ENCODE measurements around the gene PTPRQ. TPM values are rescaled to one million over a fixed set of nuclear protein-coding genes. Genes with fewer than 3 reads are reported as not detected.
A peak's percentile ranks its signal among the peaks of the same experiment; 100 is the strongest.
"Not testable (repeated sequence)": the region's sequence is repeated elsewhere in the genome, so short reads cannot be mapped to it uniquely, and the experiment has no call there.

PTPRQ gene
- total RNA-seq, 1 donor from 2014 or later = 0.77 TPM

- ATAC-seq (no peak), DNase-seq (no peak)
- intact Hi-C loops (cut with micrococcal nuclease) = no loop called here
Observed at GRCh38 chr12:80622271-80622670, 178.2 kb downstream of the PTPRQ start.

DNA sequence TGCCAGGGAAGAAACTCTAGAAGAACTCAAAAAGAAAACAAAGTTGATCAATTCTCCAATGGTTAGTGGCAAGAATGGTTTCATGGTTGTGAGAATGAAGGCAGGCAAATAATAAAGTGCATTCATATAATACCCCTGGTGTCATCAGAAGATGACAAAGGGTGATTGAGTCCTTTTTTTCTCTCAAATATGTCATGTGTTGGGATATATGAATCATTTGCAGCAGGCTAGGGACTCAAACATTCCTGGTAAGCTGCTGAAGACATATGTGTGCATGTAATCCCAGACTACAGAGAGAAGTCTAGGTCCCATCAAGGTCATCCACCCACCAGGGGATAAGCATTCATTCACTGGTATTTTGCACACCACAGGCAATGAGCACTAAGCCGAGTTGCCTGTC, 181.0 kb downstream of the PTPRQ start:
- ATAC-seq (no peak), DNase-seq (no peak)
- intact Hi-C loops (cut with micrococcal nuclease) = no loop called here

- intact Hi-C loops (cut with micrococcal nuclease) = no loop called here
- ATAC-seq (no peak), DNase-seq (no peak)
Observed at GRCh38 chr12:80625901-80626300, 181.9 kb downstream of the PTPRQ start.

DNA sequence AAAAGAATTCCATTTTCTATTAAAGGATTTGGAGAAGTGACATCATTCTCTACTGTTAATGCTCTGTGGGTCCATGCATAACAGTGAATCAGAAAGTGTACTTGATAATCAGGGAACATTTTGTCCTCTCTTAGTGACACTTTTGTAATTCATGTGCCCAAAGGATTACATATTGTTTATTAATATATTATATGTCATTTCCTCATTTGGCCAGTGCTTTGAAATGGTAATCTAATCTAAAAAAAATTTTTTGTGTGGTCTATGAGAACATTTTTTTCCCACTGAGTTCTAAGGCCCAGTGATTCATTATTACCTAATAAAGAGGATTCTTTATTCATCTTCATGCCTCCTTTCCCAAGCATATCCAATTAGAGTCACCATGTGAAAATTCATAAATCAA, 183.7 kb downstream of the PTPRQ start:
- intact Hi-C loops (cut with micrococcal nuclease) = no loop called here
- DNase-seq (no peak), ATAC-seq (peak; percentile 93)

DNA sequence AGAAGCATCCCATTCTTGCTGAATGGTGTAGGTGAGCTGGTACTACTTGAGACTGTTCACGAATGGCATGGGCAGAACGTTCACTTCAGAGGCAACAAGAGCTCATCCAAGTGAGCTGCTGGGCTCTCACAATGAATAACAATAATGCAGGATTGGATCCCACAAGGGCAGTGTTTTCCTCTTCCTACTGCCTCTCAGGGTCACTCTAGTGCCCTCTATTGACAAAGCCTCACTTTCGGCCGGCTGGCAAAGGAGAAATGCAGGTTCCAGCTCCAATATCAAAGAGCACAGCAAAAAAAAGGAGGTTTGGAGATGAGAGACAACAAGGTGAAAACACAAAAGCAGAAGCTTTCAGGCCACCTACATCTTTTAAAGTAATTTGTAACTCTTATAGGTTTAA, 188.8 kb downstream of the PTPRQ start:
- DNase-seq (no peak), ATAC-seq (no peak)
- intact Hi-C loops (cut with micrococcal nuclease) = no loop called here

DNA sequence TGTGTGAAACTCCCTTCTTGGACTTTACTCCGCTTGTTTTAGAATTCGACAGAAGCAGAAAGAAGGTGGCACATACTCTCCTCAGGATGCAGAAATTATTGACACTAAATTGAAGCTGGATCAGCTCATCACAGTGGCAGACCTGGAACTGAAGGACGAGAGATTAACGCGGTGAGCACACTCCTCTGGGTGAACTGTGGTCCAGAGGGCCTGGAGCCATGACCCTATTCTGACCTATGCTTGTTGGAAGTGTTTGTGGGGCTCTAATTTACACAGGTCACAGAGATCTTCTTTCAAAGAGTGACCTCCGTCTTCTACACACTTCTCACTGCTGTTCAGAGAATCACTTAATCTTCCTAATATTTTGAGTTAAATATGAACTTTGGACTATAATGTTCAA, 190.9 kb downstream of the PTPRQ start:
- DNase-seq (no peak), ATAC-seq (no peak)
- intact Hi-C loops (cut with micrococcal nuclease) = no loop called here

DNA sequence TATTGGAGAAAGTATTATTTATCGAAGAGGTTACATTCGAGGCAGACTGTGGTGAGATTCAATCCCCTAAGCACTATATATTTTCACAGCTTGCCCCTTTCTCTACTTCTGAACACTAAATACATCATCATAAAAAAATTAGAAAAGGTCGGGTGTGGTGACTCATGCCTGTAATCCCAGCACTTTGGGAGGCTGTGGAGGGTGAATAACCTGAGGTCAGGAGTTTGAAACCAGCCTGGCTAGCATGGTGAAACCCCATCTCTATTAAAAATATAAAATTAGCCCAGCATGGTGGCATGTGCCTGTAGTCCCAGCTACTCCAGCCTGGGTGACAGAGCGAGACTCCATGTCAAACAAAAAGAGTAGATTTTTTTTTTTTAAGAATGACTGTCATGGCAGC, 192.8 kb downstream of the PTPRQ start:
- intact Hi-C loops (cut with micrococcal nuclease) = no loop called here
- no peak for ATAC-seq
- DNase-seq = no peak

DNA sequence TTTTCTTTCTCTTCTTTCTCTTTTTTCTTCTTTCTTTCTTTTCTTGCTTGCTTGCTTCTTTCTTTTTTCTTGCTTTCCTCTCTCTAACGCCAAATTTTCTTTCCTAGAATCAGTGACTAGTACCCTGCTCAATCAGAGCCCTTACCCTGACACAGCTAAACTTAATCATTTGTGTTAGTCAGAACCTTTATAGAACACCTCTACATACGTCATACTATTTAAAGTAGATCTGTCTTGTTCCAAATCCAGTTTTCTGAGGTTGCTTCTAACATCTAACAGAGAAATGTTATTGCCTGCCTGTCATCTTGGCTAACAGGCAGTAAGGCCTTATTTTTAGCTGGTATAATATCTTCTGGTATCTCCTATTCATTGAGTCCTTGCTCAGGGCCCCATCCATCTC, 197.9 kb downstream of the PTPRQ start:
- no peak for ATAC-seq
- intact Hi-C loops (cut with micrococcal nuclease) = no loop called here
- DNase-seq = no peak

DNA sequence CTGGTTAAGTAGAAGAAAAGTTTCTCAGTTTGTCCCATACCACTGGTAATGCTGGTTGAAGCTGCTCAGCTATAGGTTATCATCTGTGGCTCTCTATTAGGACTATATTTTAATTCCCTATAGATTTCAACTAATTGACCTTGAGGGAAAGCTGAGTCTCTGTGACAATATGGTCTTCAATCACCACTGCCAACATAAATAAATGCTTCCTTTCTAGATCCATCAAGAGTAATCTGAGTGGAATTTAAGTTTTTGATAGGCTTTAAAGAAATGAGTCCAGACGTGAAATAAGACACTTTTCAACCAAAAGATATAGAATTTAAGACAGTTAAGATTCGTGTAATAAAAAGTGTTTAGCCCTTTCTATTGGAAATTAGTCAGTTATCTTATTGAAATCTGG, 199.9 kb downstream of the PTPRQ start:
- ATAC-seq = no peak

DNA sequence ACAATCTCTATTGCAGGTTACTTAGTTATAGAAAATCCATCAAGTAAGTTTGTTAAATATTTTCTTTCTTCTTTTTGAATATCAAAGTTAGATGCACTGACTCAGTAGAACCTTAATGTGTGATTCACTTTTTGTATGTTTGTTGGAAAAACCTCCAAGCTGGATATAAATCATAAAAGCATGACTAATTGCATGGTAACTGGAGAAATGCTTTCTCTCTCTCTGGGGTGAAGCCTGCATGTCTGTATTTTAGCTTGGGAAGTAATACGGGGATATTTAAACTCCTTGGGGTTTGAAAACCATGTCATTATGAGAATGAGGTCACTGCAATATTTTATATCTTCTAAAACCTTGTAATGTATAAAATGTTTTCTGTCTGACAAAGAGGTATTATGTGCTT, 204.8 kb downstream of the PTPRQ start:
- no peak for DNase-seq
- intact Hi-C loops (cut with micrococcal nuclease) = no loop called here
- no peak for ATAC-seq

More for the DNA sequence above, 199.9 kb downstream of the PTPRQ start:
- DNase-seq = no peak
- intact Hi-C loops (cut with micrococcal nuclease) = no loop called here

DNA sequence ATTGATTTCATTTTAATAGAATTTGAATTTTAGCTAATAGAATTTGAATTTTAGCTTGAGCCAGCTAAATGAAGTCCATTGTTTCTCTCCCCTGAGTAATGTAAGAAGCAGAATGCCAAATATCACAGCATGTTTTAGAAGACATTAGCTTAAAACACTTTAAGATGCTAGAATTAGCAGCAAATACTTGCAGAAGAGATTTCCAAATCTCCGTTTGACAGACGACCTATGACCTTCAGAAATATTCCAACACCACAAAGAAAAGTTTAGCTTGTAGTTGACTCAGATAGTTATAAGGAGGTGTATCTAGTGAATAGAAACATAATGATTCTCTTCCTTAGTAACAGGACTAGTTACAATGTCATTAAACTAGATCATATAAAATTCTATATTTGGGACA, 211.7 kb downstream of the PTPRQ start:
- ATAC-seq = no peak
- intact Hi-C loops (cut with micrococcal nuclease) = no loop called here
- DNase-seq = no peak

DNA sequence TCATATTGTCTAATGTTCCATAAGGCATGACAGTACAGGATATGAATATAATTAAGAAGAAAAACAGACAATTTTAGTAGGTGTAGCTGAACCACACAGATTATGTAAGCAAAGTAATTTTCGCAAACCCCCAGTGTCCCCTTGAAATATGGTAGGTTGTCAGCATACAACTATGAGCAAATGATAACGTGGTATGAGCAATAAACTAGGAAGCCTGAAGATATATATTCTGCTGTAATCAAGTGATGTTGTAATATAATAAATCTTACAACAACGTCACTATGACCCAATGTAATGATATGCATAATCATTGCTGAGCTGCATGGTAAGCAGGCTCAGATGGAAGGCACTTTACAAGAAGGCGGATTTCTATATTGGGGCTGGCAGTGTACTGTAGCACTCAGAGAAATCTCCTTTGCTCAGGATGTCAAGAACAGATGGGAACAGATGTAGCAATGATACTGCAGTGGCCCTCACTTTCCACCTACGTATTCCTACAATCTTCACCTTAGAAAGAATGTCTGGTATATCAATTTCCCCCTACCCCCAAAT, 215.6 kb downstream of the PTPRQ start:
- ATAC-seq (no peak), DNase-seq (no peak)
- intact Hi-C loops (cut with micrococcal nuclease) = no loop called here

DNA sequence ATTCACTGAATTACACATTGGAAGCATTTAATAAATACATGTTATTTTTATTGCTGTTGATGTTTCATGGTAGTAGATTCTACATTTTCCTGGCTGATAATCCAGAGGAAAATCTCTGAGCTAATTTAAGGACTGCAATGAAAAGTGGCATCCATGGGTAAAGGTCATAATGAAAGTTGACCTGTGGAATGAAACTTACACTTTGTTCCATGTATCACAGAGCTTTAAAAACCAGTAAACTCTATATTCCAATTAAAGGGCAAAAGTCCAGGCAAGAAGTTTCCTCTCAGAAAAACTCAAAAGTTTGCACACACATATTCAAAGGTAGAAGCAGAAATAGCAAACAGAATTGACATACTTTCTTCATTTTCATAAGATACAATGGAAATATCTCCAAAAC, 218.6 kb downstream of the PTPRQ start:
- no peak for DNase-seq
- ATAC-seq = no peak
- intact Hi-C loops (cut with micrococcal nuclease) = no loop called here

- intact Hi-C loops (cut with micrococcal nuclease) = no loop called here
- ATAC-seq = no peak
Observed at GRCh38 chr12:80670214-80670613, 226.2 kb downstream of the PTPRQ start.

DNA sequence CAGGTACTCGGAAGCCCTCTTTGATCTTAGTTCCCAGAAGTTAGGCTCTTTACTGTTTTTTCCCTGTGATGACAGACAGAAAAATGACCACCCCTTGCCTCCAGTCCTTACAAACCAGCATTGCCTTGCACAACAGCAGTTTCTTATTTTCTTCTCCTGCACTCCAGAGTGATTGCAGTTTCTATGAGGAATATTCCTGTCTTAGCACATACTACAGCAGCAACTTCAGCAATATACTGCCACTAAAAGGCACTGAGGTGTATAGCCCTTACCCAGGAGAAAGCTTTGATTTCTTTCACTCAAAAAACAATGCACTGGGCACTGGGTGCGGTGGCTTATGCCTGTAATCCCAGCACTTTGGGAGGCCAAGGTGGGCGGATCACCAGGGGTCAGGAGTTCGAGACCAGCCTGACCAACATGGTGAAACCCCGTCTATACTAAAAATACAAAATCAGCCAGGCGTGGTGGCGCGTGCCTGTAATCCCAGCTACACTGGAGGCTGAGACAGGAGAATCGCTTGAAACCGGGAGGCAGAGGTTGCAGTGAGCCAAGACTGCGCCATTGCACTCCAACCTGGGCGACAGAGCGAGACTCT, 232.1 kb downstream of the PTPRQ start:
- ATAC-seq; intact Hi-C loops (cut with micrococcal nuclease): not testable (repeated sequence)
- peak; percentile 5 for DNase-seq

More at GRCh38 chr12:80670214-80670613, 226.2 kb downstream of the PTPRQ start:
- no peak for DNase-seq

- ATAC-seq (no peak), DNase-seq (no peak)
- intact Hi-C loops (cut with micrococcal nuclease) = no loop called here
Observed at GRCh38 chr12:80676856-80677255, 232.8 kb downstream of the PTPRQ start.

GRCh38 chr12:80677994-80678393, 234.0 kb downstream of the PTPRQ start:
- ATAC-seq = no peak
- intact Hi-C loops (cut with micrococcal nuclease) = no loop called here

DNA sequence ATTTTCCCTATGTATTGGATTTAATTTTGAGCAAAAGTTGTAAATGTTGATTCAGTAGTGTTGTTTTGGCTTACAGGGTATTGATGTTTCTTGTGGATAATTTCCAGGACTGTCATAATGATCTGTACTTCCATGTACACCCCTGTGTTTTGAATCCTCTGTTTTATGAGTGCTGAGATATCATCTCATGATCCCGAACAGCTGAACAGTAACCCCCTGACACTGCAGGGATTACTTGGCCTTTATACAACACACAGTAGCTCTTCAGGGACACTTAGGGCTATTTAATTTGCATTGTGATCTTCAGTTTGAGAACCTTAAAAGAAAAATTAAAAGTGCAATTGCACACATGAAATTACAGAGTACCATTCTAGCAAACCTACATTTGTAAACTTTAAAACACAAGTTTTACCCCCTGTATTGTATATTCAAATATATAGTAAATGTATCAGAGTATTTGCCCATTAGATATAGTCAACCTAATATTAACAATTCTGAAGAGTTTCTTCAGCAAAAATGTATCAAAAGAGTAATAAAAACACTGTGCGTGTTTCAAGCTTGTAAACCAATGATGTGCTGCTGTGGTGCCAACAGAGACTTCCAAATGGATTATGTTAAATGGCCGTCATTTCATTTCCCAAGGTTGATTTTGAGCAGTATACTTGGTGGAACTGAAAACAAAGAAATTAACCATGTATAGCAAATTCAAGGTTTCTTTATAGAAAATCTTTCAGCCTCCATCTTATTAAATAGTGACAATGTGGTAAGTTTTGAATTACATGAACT, 235.5 kb downstream of the PTPRQ start:
- ATAC-seq (no peak), DNase-seq (no peak)
- intact Hi-C loops (cut with micrococcal nuclease) = no loop called here

More at GRCh38 chr12:80677994-80678393, 234.0 kb downstream of the PTPRQ start:
- no peak for DNase-seq

DNA sequence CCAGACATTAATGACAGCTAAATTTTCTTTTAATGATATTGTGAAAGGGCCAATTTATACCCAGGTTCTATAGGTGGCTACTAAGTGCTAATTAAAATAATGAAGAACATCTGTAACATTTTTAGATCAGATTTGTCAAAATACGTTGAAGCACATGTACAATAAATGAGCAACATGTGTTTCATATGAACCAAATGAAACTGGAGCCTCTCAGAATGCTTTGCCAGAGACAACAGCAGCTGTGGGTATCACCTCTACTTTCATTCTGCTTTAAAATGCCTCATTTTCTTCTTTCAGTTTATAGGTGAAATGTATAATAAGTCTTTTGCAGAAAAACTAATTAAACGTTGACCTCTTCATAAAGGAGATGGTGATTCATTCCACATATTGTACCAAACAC, 237.3 kb downstream of the PTPRQ start:
- ATAC-seq (no peak), DNase-seq (no peak)
- intact Hi-C loops (cut with micrococcal nuclease) = no loop called here

- ATAC-seq (no peak), DNase-seq (no peak)
- intact Hi-C loops (cut with micrococcal nuclease) = no loop called here
Observed at GRCh38 chr12:80681786-80682185, 237.8 kb downstream of the PTPRQ start.

GRCh38 chr12:80684077-80684495, 240.1 kb downstream of the PTPRQ start:
- ATAC-seq (no peak), DNase-seq (no peak)
- intact Hi-C loops (cut with micrococcal nuclease) = no loop called here

Measured in left ventricle myocardium superior (tissue), 1 donor.